ENCODE measurements around the gene ARHGEF10L.

- TF ChIP-seq CTCF (IDR thresholded peaks at IDR 0.05) (no peak), POLR2A (IDR thresholded peaks at IDR 0.05) (no peak)
Observed at GRCh38 chr1:17514776-17515175, 24.7 kb upstream of the ARHGEF10L start.
